DMS 273 treated with DMSO at 0.1 percent for 48 hours (cell line): Measurements from ENCODE around the gene AIFM1.

Experiments
- DNase-seq: peaks from one replicate; lab custom pipeline; 2025; lab: John Stamatoyannopoulos, UW

AIFM1 gene

GRCh38 chrX:130170752-130171445 is 5.3 kb upstream of the AIFM1 start:
- DNase-seq: peak; percentile 36

- no peak for DNase-seq
Observed at GRCh38 chrX:130167040-130167439, 1.4 kb upstream of the AIFM1 start.

GRCh38 chrX:130166503-130166777 is 799 bp upstream of the AIFM1 start:
- DNase-seq: no peak

- DNase-seq: no peak
Observed at GRCh38 chrX:130165181-130165702, 399 bp downstream of the AIFM1 start.

GRCh38 chrX:130163398-130163797 is 2.2 kb downstream of the AIFM1 start:
- DNase-seq: no peak

- DNase-seq: no peak
Observed at GRCh38 chrX:130162094-130162735, 3.4 kb downstream of the AIFM1 start.

- DNase-seq: no peak
Observed at GRCh38 chrX:130159776-130160175, 5.9 kb downstream of the AIFM1 start.

- no peak for DNase-seq
Observed at GRCh38 chrX:130158311-130158710, 7.3 kb downstream of the AIFM1 start.

GRCh38 chrX:130155564-130155963 is 10.1 kb downstream of the AIFM1 start:
- DNase-seq: no peak

GRCh38 chrX:130147631-130148030 is 18.0 kb downstream of the AIFM1 start:
- DNase-seq: no peak

GRCh38 chrX:130145123-130145522 is 20.5 kb downstream of the AIFM1 start:
- no peak for DNase-seq

GRCh38 chrX:130144509-130144908 is 21.1 kb downstream of the AIFM1 start:
- no peak for DNase-seq

- no peak for DNase-seq
Observed at GRCh38 chrX:130139474-130140201, 26.0 kb downstream of the AIFM1 start.

GRCh38 chrX:130136961-130137360 is 28.7 kb downstream of the AIFM1 start:
- no peak for DNase-seq

- no peak for DNase-seq
Observed at GRCh38 chrX:130136496-130136895, 29.1 kb downstream of the AIFM1 start.

GRCh38 chrX:130130990-130131389 is 34.7 kb downstream of the AIFM1 start:
- no peak for DNase-seq

GRCh38 chrX:130125091-130125874 is 40.4 kb downstream of the AIFM1 start:
- DNase-seq: no peak

- DNase-seq: no peak
Observed at GRCh38 chrX:130124577-130124976, 41.1 kb downstream of the AIFM1 start.

GRCh38 chrX:130121505-130121800 is 44.2 kb downstream of the AIFM1 start:
- no peak for DNase-seq

- peak; percentile 21 for DNase-seq
Observed at GRCh38 chrX:130120746-130121504, 44.7 kb downstream of the AIFM1 start.

GRCh38 chrX:130120321-130120731 is 45.3 kb downstream of the AIFM1 start:
- DNase-seq: no peak
